Measurements from ENCODE around the gene NLRP5.

- TF ChIP-seq CTCF (IDR thresholded peaks at IDR 0.05), result no peak
- no peak for TF ChIP-seq POLR2AphosphoS5 (IDR thresholded peaks at IDR 0.05)
- TF ChIP-seq POLR2A (IDR thresholded peaks at IDR 0.05; ENCODE audit: low read depth), result no peak
Observed at GRCh38 chr19:56094449-56094848, 107.9 kb downstream of the NLRP5 start.

Data from esophagus muscularis mucosa (tissue), 3 donors.